SU-DHL-6 (cell line): ENCODE results near the gene PPARA.

Experiments used
- H2AFZ ChIP-seq: fragments of 200-600 bp; sonication (generic); 2 replicates; pipeline ENCODE4 v1.6.1; 2014; ENCODE audit warnings: low read depth, mild to moderate bottlenecking, moderate library complexity, mixed read lengths, antibody characterized with exemption, low read length; ENCODE audit not compliant: severe bottlenecking
- H3F3A ChIP-seq: fragments of 200-600 bp; shearing (Covaris generic); 2 replicates; pipeline ENCODE4 v1.6.0; 2016; ENCODE audit warnings: antibody characterized with exemption, mild to moderate bottlenecking; ENCODE audit not compliant: insufficient read depth
- H3K27ac ChIP-seq: fragments of 200-600 bp; sonication (generic); 2 replicates; pipeline ENCODE4 v1.5.1; 2016; ENCODE audit warnings: low read depth, mild to moderate bottlenecking, low read length, moderate library complexity, mixed read lengths
- H3K27me3 ChIP-seq: fragments of 200-600 bp; sonication (generic), shearing (Covaris generic); 2 replicates; pipeline ENCODE4 v1.6.0; 2014; ENCODE audit warnings: mild to moderate bottlenecking, low read length
- H3K36me3 ChIP-seq: fragments of 200-600 bp; sonication (generic); 2 replicates; pipeline ENCODE4 v1.6.1; 2014; ENCODE audit warnings: mild to moderate bottlenecking, low read length, mixed read lengths
- H3K4me2 ChIP-seq: fragments of 300-600, 200-600 bp; shearing (Covaris generic), sonication (generic); 2 replicates; pipeline ENCODE4 v1.6.0; 2014; ENCODE audit warnings: low read length, low read depth, mild to moderate bottlenecking; ENCODE audit not compliant: poor library complexity, severe bottlenecking
- H3K4me3 ChIP-seq: fragments of 200-600 bp; sonication (generic); 2 replicates; pipeline ENCODE4 v1.5.1; 2014; ENCODE audit warnings: antibody characterized with exemption, low read length, mild to moderate bottlenecking, mixed read lengths; ENCODE audit not compliant: insufficient read depth, poor library complexity, severe bottlenecking
- H3K79me2 ChIP-seq: fragments of 200-600 bp; sonication (generic); 2 replicates; pipeline ENCODE4 v1.6.1; 2014; ENCODE audit warnings: mild to moderate bottlenecking, low read length, moderate library complexity; ENCODE audit not compliant: insufficient read depth
- H3K9ac ChIP-seq: fragments of 200-600 bp; sonication (generic); 2 replicates; pipeline ENCODE4 v1.7.0; 2014; ENCODE audit warnings: mild to moderate bottlenecking, low read length
- H3K9me2 ChIP-seq: fragments of 200-600 bp; sonication (generic); replicated peaks from 2 replicates; pipeline ENCODE4 v1.6.1; 2014; ENCODE audit warnings: low read length; ENCODE audit not compliant: insufficient read depth
- H3K9me3 ChIP-seq: fragments of 200-600 bp; sonication (generic); 2 replicates; pipeline ENCODE4 v1.6.1; 2014; ENCODE audit warnings: low read length, mixed read lengths; ENCODE audit not compliant: insufficient read depth
- H4K20me1 ChIP-seq: fragments of 200-600 bp; sonication (generic); 2 replicates; pipeline ENCODE4 v1.6.1; 2014; ENCODE audit warnings: low read depth, mild to moderate bottlenecking, antibody characterized with exemption, low read length, moderate library complexity, mixed read lengths
- EZH2phosphoT487 ChIP-seq: fragments of 200-600 bp; sonication (generic), shearing (Covaris generic); conservative IDR thresholded peaks from 2 replicates; pipeline ENCODE4 v1.6.1; 2018; ENCODE audit warnings: mild to moderate bottlenecking, antibody characterized with exemption, low read length, moderate library complexity, mixed read lengths
- TF ChIP-seq, protein P1 (sequence below): fragments of 200-600 bp; sonication (generic); IDR thresholded peaks from one replicate; pipeline ENCODE4 v1.5.1; 2017; ENCODE audit warnings: antibody characterized with exemption, mild to moderate bottlenecking, low read length, moderate library complexity; ENCODE audit not compliant: insufficient read depth, poor library complexity, severe bottlenecking

PPARA gene

DNA sequence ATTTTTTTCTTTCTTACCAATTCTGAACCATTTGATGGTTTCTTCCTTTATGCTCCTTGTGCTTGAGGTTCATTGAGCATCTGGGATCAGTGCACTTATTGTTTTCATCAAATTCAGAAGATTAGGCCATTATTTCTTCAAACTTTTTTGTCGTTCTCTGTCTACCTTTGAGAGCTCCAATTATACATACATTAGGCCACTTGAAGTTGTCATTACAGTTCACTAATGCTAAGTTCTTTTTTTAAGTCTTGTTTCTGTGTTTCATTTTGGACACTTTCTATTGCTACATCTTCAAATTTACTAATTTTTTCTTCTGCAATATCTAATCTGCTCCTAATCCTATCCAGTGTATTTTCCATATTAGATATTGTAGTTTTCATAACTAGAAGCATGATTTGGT is 58.9 kb downstream of the PPARA start:
- Histone ChIP-seq H3K79me2 (no peaks in the 10 kb centered on the region), H3K9me3 (no peaks in the 10 kb centered on the region), H3K9ac (no peak overlapping the region), H3K36me3 (no peaks in the 10 kb centered on the region), H3K27ac (no peak overlapping the region), H3K4me3 (no peak overlapping the region), H3K9me2 (no peaks in the 10 kb centered on the region), H3K4me2 (no peak overlapping the region), H3F3A (no peaks in the 10 kb centered on the region), H3K27me3 (no peaks in the 10 kb centered on the region), H4K20me1 (no peaks in the 10 kb centered on the region), H2AFZ (no peak overlapping the region)
- TF ChIP-seq, protein P1, sequence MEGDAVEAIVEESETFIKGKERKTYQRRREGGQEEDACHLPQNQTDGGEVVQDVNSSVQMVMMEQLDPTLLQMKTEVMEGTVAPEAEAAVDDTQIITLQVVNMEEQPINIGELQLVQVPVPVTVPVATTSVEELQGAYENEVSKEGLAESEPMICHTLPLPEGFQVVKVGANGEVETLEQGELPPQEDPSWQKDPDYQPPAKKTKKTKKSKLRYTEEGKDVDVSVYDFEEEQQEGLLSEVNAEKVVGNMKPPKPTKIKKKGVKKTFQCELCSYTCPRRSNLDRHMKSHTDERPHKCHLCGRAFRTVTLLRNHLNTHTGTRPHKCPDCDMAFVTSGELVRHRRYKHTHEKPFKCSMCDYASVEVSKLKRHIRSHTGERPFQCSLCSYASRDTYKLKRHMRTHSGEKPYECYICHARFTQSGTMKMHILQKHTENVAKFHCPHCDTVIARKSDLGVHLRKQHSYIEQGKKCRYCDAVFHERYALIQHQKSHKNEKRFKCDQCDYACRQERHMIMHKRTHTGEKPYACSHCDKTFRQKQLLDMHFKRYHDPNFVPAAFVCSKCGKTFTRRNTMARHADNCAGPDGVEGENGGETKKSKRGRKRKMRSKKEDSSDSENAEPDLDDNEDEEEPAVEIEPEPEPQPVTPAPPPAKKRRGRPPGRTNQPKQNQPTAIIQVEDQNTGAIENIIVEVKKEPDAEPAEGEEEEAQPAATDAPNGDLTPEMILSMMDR: no peak
- TF ChIP-seq EZH2phosphoT487: no peak

DNA sequence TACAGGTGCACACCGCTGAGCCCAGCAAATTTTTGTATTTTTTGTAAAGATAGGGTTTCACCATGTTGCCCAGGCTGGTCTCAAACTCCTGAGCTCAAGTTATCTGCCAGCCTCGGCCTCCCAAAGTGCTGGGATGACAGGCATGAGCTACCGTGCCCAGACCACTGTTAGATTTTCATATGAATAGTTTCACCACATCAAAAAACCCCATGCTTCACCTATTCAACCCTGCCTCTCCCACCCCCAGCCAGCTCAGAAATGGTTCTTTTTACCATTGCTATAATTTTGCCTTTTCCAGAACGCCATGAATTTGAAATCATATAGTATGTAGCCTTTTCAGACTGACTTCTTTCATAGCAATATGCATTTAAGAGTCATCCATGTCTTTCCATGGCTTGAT is 61.9 kb downstream of the PPARA start:
- Histone ChIP-seq H3F3A (no peaks in the 10 kb centered on the region), H3K9me3 (no peaks in the 10 kb centered on the region), H3K79me2 (no peaks in the 10 kb centered on the region), H3K4me2 (no peak overlapping the region), H3K9ac (no peak overlapping the region), H3K9me2 (no peaks in the 10 kb centered on the region), H3K36me3 (no peaks in the 10 kb centered on the region), H3K27ac (no peak overlapping the region), H4K20me1 (no peaks in the 10 kb centered on the region), H2AFZ (no peak overlapping the region), H3K4me3 (no peak overlapping the region), H3K27me3 (no peaks in the 10 kb centered on the region)
- TF ChIP-seq, protein P1: no peak
- no peak for TF ChIP-seq EZH2phosphoT487

DNA sequence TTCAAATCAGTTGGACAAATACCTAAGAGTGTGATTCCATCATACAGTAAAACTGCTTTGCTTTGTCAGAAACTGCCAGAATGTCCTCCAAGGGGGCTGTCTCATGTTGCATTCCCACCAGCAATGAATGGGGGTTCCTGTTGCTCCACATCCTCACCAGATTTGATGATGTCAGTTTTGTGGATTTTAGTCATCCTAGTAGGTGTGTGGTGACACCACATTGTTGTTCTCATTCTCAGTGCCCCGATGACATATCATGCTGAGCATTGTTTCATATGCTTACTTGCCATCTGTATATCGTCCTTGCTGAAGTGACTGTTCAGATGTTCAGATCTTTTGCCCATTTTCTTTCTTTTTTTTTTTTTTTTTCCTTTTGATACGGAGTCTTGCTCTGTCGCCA is 62.7 kb downstream of the PPARA start:
- H4K20me1 ChIP-seq: no peaks in the 10 kb centered on the region
- no peak overlapping the region for H3K9ac ChIP-seq
- H3K27ac ChIP-seq: no peak overlapping the region
- H3K9me3 ChIP-seq: no peaks in the 10 kb centered on the region
- no peaks in the 10 kb centered on the region for H3K36me3 ChIP-seq
- no peaks in the 10 kb centered on the region for H3K79me2 ChIP-seq
- H3K27me3 ChIP-seq: no peaks in the 10 kb centered on the region
- no peak overlapping the region for H3K4me2 ChIP-seq
- TF ChIP-seq EZH2phosphoT487: no peak
- TF ChIP-seq, protein P1: no peak
- H3F3A ChIP-seq: no peaks in the 10 kb centered on the region
- H3K9me2 ChIP-seq: no peaks in the 10 kb centered on the region
- no peak overlapping the region for H3K4me3 ChIP-seq
- H2AFZ ChIP-seq: no peak overlapping the region

DNA sequence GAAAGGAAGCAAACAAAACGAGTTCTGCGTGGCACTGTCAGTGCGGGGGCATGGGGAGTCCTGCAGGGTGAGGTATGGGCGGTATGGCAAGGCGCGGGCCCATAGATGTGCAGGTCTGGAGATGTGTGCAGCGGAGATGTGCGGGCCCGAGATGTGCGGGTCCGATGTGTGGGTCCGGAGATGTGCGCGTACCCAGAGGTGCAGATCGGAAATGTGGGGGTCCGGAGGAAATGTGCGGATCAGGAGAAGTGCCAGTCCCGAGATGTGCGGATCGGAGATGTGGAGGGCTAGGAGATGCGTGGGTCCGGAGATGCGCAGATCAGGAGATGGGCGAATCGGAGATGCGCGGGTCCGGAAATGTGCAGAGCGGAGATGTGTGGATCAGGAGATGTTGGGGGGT is 63.8 kb downstream of the PPARA start:
- no peak overlapping the region for H2AFZ ChIP-seq
- H3K36me3 ChIP-seq: no peaks in the 10 kb centered on the region
- no peaks in the 10 kb centered on the region for H3K27me3 ChIP-seq
- H3K9me3 ChIP-seq: no peaks in the 10 kb centered on the region
- no peak overlapping the region for H3K4me2 ChIP-seq
- H3K79me2 ChIP-seq: no peaks in the 10 kb centered on the region
- no peaks in the 10 kb centered on the region for H3K9me2 ChIP-seq
- H3K4me3 ChIP-seq: no peak overlapping the region
- TF ChIP-seq EZH2phosphoT487: no peak
- H3F3A ChIP-seq: no peaks in the 10 kb centered on the region
- no peaks in the 10 kb centered on the region for H4K20me1 ChIP-seq
- no peak overlapping the region for H3K27ac ChIP-seq
- H3K9ac ChIP-seq: no peak overlapping the region
